A549 (cell line): ENCODE measurements around the gene FOSL1. TPM values are rescaled to one million over a fixed set of nuclear protein-coding genes. Genes with fewer than 3 reads are reported as not detected.

Experiments
- ATAC-seq, 2 experiments: fragments of 200-7000 bp in 1 of 2; fragments of >200 bp in 1 of 2; cut with Nextera tagmentation in 1 of 2; cut with Tn5 transposase in 1 of 2; 3 replicates each; pipeline versions ENCODE4 v1.8.0 to v1.9.1; 2018 to 2020; ENCODE audit warnings: mild to moderate bottlenecking in 1 of 2, moderate library complexity in 1 of 2
- CTCF ChIA-PET: fragments of 300-600 bp; sonication (Branson Sonifier 250); formaldehyde crosslinking; extraction: SDS; loops from one replicate; lab custom pipeline; 2021; ENCODE audit warnings: antibody characterized with exemption, inconsistent platforms; lab: Yijun Ruan, JAX
- POLR2A ChIA-PET: fragments of 350-600 bp; formaldehyde crosslinking; extraction: SDS; loops from one replicate; lab custom pipeline; 2021; ENCODE audit warnings: antibody characterized with exemption, inconsistent platforms; lab: Yijun Ruan, JAX
- DNase-seq, 2 experiments: peaks; one replicate each; pipeline versions ENCODE4 v3.0.0 to v3.0.0-alpha.2; 2011 to 2016; ENCODE audit warnings: low read depth in 1 of 2, low spot score in 1 of 2
- FAIRE-seq: peaks from 2 replicates; lab custom pipeline; 2011; peaks lifted over from hg19 to GRCh38; lab: Jason Lieb, UNC
- H3K27ac ChIP-seq, 2 experiments: fragments of >200 bp; sonication (Bioruptor Twin); formaldehyde crosslinking; 3 replicates each; pipeline ENCODE4 v1.5.1; 2016 to 2017
- H3K4me1 ChIP-seq: fragments of >200 bp; sonication (Bioruptor Twin); formaldehyde crosslinking; 3 replicates; pipeline ENCODE4 v1.6.1; 2016
- H3K4me2 ChIP-seq: fragments of >200 bp; sonication (Bioruptor Twin); formaldehyde crosslinking; 3 replicates; pipeline ENCODE4 v1.6.1; 2016
- H3K4me3 ChIP-seq: fragments of >200 bp; sonication (Bioruptor Twin); formaldehyde crosslinking; 3 replicates; pipeline ENCODE4 v1.5.1; 2016
- H3K9me3 ChIP-seq: fragments of >200 bp; sonication (Bioruptor Twin); formaldehyde crosslinking; 3 replicates; pipeline ENCODE4 v1.6.1; 2016
- BHLHE40 ChIP-seq: IDR thresholded peaks from 2 replicates; pipeline ENCODE4 v1.6.1; 2012; ENCODE audit warnings: low read depth, low read length, inconsistent platforms
- EHF ChIP-seq: fragments of 250-450 bp; sonication (Bioruptor Pico); IDR thresholded peaks from 2 replicates; pipeline ENCODE4 v1.5.0; 2020; ENCODE audit warnings: mild to moderate bottlenecking
- FOSB ChIP-seq: fragments of 250-450 bp; sonication (Bioruptor Pico); IDR thresholded peaks from 2 replicates; pipeline ENCODE4 v1.5.0; 2020; ENCODE audit warnings: mild to moderate bottlenecking, moderate library complexity
- FOSL2 ChIP-seq, 2 experiments: fragments of 450-650 bp in 1 of 2; fragments of >200 bp in 1 of 2; sonication (Bioruptor Twin) in 1 of 2; formaldehyde crosslinking; IDR thresholded peaks; 2 replicates each; pipeline versions ENCODE4 v1.5.0 to v1.6.1; 2016 to 2020; ENCODE audit warnings: mild to moderate bottlenecking in 1 of 2, moderate library complexity in 1 of 2
- FOXS1 ChIP-seq: fragments of 250-450 bp; sonication (Bioruptor Pico); IDR thresholded peaks from 2 replicates; pipeline ENCODE4 v1.5.0; 2020; ENCODE audit warnings: mild to moderate bottlenecking, moderate library complexity
- HEYL ChIP-seq: fragments of 250-450 bp; sonication (Bioruptor Pico); IDR thresholded peaks from 2 replicates; pipeline ENCODE4 v1.8.0; 2021; ENCODE audit warnings: mild to moderate bottlenecking, moderate library complexity
- HOXA7 ChIP-seq: fragments of 250-450 bp; sonication (Bioruptor Pico); IDR thresholded peaks from 2 replicates; pipeline ENCODE4 v1.5.0; 2020; ENCODE audit warnings: mild to moderate bottlenecking, moderate library complexity
- HOXB13 ChIP-seq: fragments of 250-450 bp; sonication (Bioruptor Pico); IDR thresholded peaks from 2 replicates; pipeline ENCODE4 v1.5.0; 2020; ENCODE audit warnings: low read depth, mild to moderate bottlenecking, moderate library complexity
- JUN ChIP-seq, 2 experiments: fragments of >200 bp; sonication (Bioruptor Twin); formaldehyde crosslinking; IDR thresholded peaks; 2 replicates in 1 of 2; 3 replicates in 1 of 2; pipeline ENCODE4 v1.6.1; 2016 to 2017
- NPAS2 ChIP-seq: fragments of 250-450 bp; sonication (Bioruptor Pico); IDR thresholded peaks from 2 replicates; pipeline ENCODE4 v1.8.0; 2022; ENCODE audit warnings: mild to moderate bottlenecking, moderate library complexity, borderline replicate concordance
- PHF8 ChIP-seq: fragments of 200-600 bp; sonication (generic); IDR thresholded peaks from 2 replicates; pipeline ENCODE4 v1.6.1; 2016; ENCODE audit warnings: low read depth, mild to moderate bottlenecking, antibody characterized with exemption, moderate library complexity, borderline replicate concordance
- POLR2AphosphoS2 ChIP-seq: conservative IDR thresholded peaks from 2 replicates; pipeline ENCODE4 v1.6.1; 2012; ENCODE audit warnings: low read length, improper control_type of control experiment, inconsistent platforms
- RARB ChIP-seq: fragments of 250-450 bp; sonication (Bioruptor Pico); IDR thresholded peaks from 2 replicates; pipeline ENCODE4 v1.8.0; 2021; ENCODE audit warnings: mild to moderate bottlenecking, moderate library complexity
- RFX5 ChIP-seq: fragments of 450-650 bp; IDR thresholded peaks from 2 replicates; pipeline ENCODE4 v1.7.1; 2014; ENCODE audit warnings: antibody characterized with exemption, mild to moderate bottlenecking, moderate library complexity
- TP53 ChIP-seq: fragments of 250-450 bp; sonication (Bioruptor Pico); IDR thresholded peaks from 2 replicates; pipeline ENCODE4 v1.5.0; 2021; ENCODE audit warnings: mild to moderate bottlenecking, moderate library complexity
- ZFP36 ChIP-seq: fragments of 450-650 bp; IDR thresholded peaks from 2 replicates; pipeline ENCODE4 v1.6.1; 2014; ENCODE audit warnings: borderline replicate concordance; ENCODE audit not compliant: partially characterized antibody
- ZNF302 ChIP-seq: fragments of 250-450 bp; sonication (Bioruptor Pico); IDR thresholded peaks from 2 replicates; pipeline ENCODE4 v1.9.0; 2021; ENCODE audit warnings: inconsistent platforms, mild to moderate bottlenecking, moderate library complexity
- ZSCAN20 ChIP-seq: fragments of 250-450 bp; sonication (Bioruptor Pico); IDR thresholded peaks from 2 replicates; pipeline ENCODE4 v1.8.0; 2022; ENCODE audit warnings: mild to moderate bottlenecking, moderate library complexity
- WGBS: methylation state at CpG from one replicate; pipeline ENCODE4 v1.1.6; 2017; ENCODE audit errors: missing lambda C conversion rate; 5-methylcytosine and 5-hydroxymethylcytosine counted together
- polyA plus RNA-seq, 4 experiments: library from polyadenylated mRNA; depleted of rRNA in 3 of 4; stranded (reverse); fragments of >200 nt; fragmentation: RNase III in 1 of 4; extraction: RNeasy Plus Mini Kit Qiagen cat#74134 plus additional on column Dnase treatment in 1 of 4; gene quantifications; 2 replicates in 3 of 4; 3 replicates in 1 of 4; pipeline ENCODE4 v1.2.3, GENCODE V29; 2011 to 2017
- TF ChIP-seq, protein P1 (sequence below): fragments of 150-350 bp; IDR thresholded peaks from 2 replicates; pipeline ENCODE4 v1.6.1; 2014; ENCODE audit warnings: low read depth, mild to moderate bottlenecking, low read length
- TF ChIP-seq, protein P2 (sequence below): fragments of >200 bp; sonication (Bioruptor Twin); formaldehyde crosslinking; IDR thresholded peaks from 2 replicates; pipeline ENCODE4 v1.6.1; 2016
- TF ChIP-seq, protein P3 (sequence below): fragments of 250-450 bp; sonication (Bioruptor Pico); IDR thresholded peaks from 2 replicates; pipeline ENCODE4 v1.5.0; 2020; ENCODE audit warnings: low read depth, mild to moderate bottlenecking, moderate library complexity
- TF ChIP-seq, protein P4 (sequence below): IDR thresholded peaks from 2 replicates; pipeline ENCODE4 v1.6.1; 2012; ENCODE audit warnings: low read depth, borderline replicate concordance
- TF ChIP-seq, protein P5 (sequence below): IDR thresholded peaks from 2 replicates; pipeline ENCODE4 v1.6.1; 2012
- TF ChIP-seq, protein P6 (sequence below): IDR thresholded peaks from 2 replicates; pipeline ENCODE4 v1.6.1; 2012
- TF ChIP-seq, protein P7 (sequence below): fragments of >200 bp; sonication (Bioruptor Twin); formaldehyde crosslinking; IDR thresholded peaks from 3 replicates; pipeline ENCODE4 v1.5.1; 2016

Gene FOSL1
- polyA plus RNA-seq, 2 of the 4 experiments (the other 2 are of a cell fraction), result 6.7 to 24.1 TPM

DNA sequence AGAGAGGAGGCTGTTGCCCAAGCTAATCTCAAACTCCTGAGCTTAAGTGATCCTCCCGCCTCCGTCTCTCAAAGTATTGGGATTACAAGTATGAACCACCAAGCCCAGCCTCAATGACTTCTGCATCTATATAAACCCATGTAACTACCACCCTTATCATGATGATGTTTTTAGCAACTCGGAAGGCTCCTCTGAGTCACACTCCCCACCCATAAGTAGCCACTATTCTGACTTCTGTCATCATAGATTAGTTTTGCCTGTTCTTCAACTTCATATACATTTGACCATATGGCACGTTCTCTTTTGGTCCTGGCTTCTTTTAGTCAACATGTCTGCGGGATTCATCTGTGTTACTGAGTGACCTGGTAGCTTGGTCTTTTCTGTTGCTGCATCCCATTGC lies 6.4 kb upstream of the FOSL1 start:
- FAIRE-seq (no peak), DNase-seq (no peak), ATAC-seq (no peak)
- no peaks in the 10 kb centered on the region for H3K9me3 ChIP-seq
- no peak overlapping the region for H3K27ac ChIP-seq
- H3K4me3 ChIP-seq, result no peak overlapping the region
- peaks cover 39% of the 10 kb centered on the region for H3K4me1 ChIP-seq
- ChIA-PET POLR2A (interaction anchor here (0.6 kb wide), 1 partner anchor 577 kb away, joined by 3 read pairs; no protein-coding TSS in a partner anchor), CTCF (interaction anchor here (0.7 to 31.6 kb wide), 5 partner anchors 9 to 116 kb away, joined by 3 to 618 read pairs (median 3); partner anchors contain the start of genes CCDC85B, FIBP and FOSL1)
- WGBS, result 80% methylated on average over 5 of the region's 5 CpGs
- H3K4me2 ChIP-seq, result no peak overlapping the region
- TF ChIP-seq HOXB13 (CRISPR knock-in tag) (no peak), FOSL2 (IDR thresholded peaks at IDR 0.05) (no peak), FOSL2 (CRISPR knock-in tag; IDR thresholded peaks at IDR 0.05) (no peak), ZSCAN20 (no peak), BHLHE40 (no peak), FOSB (CRISPR knock-in tag) (no peak), HEYL (CRISPR knock-in tag) (no peak), RARB (CRISPR knock-in tag) (no peak), ZNF302 (CRISPR knock-in tag) (no peak), PHF8 (no peak), HOXA7 (CRISPR knock-in tag) (no peak), RFX5 (no peak), TP53 (CRISPR knock-in tag) (no peak), NPAS2 (CRISPR knock-in tag) (no peak), ZFP36 (no peak), FOXS1 (no peak)
- TF ChIP-seq, protein P1, sequence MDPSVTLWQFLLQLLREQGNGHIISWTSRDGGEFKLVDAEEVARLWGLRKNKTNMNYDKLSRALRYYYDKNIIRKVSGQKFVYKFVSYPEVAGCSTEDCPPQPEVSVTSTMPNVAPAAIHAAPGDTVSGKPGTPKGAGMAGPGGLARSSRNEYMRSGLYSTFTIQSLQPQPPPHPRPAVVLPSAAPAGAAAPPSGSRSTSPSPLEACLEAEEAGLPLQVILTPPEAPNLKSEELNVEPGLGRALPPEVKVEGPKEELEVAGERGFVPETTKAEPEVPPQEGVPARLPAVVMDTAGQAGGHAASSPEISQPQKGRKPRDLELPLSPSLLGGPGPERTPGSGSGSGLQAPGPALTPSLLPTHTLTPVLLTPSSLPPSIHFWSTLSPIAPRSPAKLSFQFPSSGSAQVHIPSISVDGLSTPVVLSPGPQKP, result no peak
- TF ChIP-seq, protein P2, sequence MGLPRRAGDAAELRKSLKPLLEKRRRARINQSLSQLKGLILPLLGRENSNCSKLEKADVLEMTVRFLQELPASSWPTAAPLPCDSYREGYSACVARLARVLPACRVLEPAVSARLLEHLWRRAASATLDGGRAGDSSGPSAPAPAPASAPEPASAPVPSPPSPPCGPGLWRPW, result no peak
- TF ChIP-seq, protein P3, sequence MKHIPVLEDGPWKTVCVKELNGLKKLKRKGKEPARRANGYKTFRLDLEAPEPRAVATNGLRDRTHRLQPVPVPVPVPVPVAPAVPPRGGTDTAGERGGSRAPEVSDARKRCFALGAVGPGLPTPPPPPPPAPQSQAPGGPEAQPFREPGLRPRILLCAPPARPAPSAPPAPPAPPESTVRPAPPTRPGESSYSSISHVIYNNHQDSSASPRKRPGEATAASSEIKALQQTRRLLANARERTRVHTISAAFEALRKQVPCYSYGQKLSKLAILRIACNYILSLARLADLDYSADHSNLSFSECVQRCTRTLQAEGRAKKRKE (CRISPR knock-in tag), result no peak

DNA sequence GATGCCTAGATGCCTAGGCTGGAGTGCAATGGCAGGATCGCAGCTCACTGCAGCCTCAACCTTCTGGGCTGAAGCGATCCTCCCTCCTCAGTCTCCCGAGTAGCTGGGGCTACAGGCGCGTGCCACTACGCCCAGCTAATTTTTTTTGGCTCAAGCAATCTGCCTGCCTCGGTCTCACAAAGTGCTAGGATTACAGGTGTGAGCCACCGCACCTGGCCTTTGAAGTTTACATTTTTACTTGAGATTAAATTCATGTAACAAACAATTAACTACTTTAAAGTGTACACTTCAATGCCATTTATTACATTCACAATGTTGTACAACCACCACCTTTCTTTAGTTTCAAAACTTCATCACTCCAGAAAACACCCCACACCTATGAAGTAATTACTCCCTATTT lies 3.5 kb upstream of the FOSL1 start:
- DNase-seq (no peak), FAIRE-seq (no peak)
- CTCF ChIA-PET, result interaction anchor here (0.8 to 31.6 kb wide), 3 partner anchors 7 to 379 kb away, joined by 3 to 618 read pairs (median 618); partner anchors contain the start of genes C11orf68, CCDC85B, DRAP1 and FIBP
- Histone ChIP-seq H3K4me2 (peak overlapping the region; percentile 68), H3K4me3 (no peak overlapping the region), H3K9me3 (no peaks in the 10 kb centered on the region), H3K27ac (peak overlapping the region; percentile 69 to 87)
- TF ChIP-seq, protein P4, sequence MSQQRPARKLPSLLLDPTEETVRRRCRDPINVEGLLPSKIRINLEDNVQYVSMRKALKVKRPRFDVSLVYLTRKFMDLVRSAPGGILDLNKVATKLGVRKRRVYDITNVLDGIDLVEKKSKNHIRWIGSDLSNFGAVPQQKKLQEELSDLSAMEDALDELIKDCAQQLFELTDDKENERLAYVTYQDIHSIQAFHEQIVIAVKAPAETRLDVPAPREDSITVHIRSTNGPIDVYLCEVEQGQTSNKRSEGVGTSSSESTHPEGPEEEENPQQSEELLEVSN, result no peak
- TF ChIP-seq, all 56 proteins: peak for 0
- POLR2A ChIA-PET, result interaction anchor here (1.4 to 5.7 kb wide), 2 partner anchors 12 to 15 kb away, joined by 7 to 43 read pairs; partner anchors contain the start of gene FIBP
- WGBS, result 76% methylated on average over 8 of the region's 8 CpGs
- ATAC-seq, result no peak
- H3K4me1 ChIP-seq, result peaks cover 34% of the 10 kb centered on the region

DNA sequence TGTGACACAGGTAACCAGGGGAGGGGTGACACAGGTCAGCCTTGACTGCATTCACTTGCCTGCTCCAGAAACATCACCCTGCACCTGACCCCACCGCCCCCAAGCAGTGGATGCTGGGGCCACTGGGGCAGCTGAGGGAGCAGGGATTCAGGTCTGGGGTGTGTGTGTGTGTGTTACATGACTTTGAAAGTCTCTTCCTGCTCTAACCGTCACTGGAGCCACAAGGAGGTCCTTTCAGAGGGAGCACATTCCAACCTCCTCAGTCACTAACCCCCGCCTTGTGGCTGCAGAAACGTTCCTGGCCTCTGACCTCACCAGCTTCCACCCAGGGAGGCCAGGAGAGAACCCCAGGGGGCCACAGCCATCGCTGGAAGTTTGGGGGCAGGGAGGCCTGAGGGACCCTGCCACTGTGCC lies 2.9 kb upstream of the FOSL1 start:
- DNase-seq (peak; percentile 85 to 90), FAIRE-seq (no peak), ATAC-seq (peak; percentile 47 to 57)
- Histone ChIP-seq H3K27ac (peak overlapping the region; percentile 69 to 87), H3K4me2 (peak overlapping the region; percentile 68), H3K9me3 (no peaks in the 10 kb centered on the region), H3K4me3 (no peak overlapping the region), H3K4me1 (peaks cover 39% of the 10 kb centered on the region)
- WGBS, result 4% methylated on average over 5 of the region's 5 CpGs
- POLR2A ChIA-PET, result interaction anchor here (0.6 to 5.7 kb wide), 4 partner anchors 12 to 15 kb away, joined by 3 to 43 read pairs (median 22); partner anchors contain the start of genes CCDC85B and FIBP
- CTCF ChIA-PET, result interaction anchor here (0.6 to 31.6 kb wide), 3 partner anchors 7 to 1090 kb away, joined by 4 to 618 read pairs (median 618); partner anchors contain the start of genes C11orf68, CCDC85B, DRAP1 and FIBP
- TF ChIP-seq FOSB (CRISPR knock-in tag) (peak; percentile 5; the same call in 1 of the 2 replicates), FOXS1 (peak; percentile 41; the same call in 1 of the 2 replicates), JUN (IDR thresholded peaks at IDR 0.05) (peak; percentile 36 to 50; a peak in 2 of 5 replicates), EHF (CRISPR knock-in tag) (0 out of 2 replicates have a peak, but pooled peaks have one; percentile 11), POLR2AphosphoS2 (no peak)
- TF ChIP-seq, protein P5, sequence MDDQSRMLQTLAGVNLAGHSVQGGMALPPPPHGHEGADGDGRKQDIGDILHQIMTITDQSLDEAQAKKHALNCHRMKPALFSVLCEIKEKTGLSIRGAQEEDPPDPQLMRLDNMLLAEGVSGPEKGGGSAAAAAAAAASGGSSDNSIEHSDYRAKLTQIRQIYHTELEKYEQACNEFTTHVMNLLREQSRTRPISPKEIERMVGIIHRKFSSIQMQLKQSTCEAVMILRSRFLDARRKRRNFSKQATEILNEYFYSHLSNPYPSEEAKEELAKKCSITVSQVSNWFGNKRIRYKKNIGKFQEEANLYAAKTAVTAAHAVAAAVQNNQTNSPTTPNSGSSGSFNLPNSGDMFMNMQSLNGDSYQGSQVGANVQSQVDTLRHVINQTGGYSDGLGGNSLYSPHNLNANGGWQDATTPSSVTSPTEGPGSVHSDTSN, result 0 out of 2 replicates have a peak, but pooled peaks have one; percentile 34
- TF ChIP-seq, protein P6, sequence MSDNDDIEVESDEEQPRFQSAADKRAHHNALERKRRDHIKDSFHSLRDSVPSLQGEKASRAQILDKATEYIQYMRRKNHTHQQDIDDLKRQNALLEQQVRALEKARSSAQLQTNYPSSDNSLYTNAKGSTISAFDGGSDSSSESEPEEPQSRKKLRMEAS, result peak; percentile 37
- TF ChIP-seq, protein P3 (CRISPR knock-in tag), result peak; percentile 57; the same call in 1 of the 2 replicates
- TF ChIP-seq, protein P7, sequence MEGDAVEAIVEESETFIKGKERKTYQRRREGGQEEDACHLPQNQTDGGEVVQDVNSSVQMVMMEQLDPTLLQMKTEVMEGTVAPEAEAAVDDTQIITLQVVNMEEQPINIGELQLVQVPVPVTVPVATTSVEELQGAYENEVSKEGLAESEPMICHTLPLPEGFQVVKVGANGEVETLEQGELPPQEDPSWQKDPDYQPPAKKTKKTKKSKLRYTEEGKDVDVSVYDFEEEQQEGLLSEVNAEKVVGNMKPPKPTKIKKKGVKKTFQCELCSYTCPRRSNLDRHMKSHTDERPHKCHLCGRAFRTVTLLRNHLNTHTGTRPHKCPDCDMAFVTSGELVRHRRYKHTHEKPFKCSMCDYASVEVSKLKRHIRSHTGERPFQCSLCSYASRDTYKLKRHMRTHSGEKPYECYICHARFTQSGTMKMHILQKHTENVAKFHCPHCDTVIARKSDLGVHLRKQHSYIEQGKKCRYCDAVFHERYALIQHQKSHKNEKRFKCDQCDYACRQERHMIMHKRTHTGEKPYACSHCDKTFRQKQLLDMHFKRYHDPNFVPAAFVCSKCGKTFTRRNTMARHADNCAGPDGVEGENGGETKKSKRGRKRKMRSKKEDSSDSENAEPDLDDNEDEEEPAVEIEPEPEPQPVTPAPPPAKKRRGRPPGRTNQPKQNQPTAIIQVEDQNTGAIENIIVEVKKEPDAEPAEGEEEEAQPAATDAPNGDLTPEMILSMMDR, result no peak
